MM.1S (cell line): ENCODE results near the gene CASS4.

Experiments used
- DNase-seq: peaks from one replicate; pipeline ENCODE4 v3.0.0-alpha.2; 2015
- H2AFZ ChIP-seq: fragments of 300-600 bp; sonication (generic); 2 replicates; pipeline ENCODE4 v1.6.0; 2016; ENCODE audit warnings: antibody characterized with exemption, low read length
- H3F3A ChIP-seq: fragments of 300-600 bp; sonication (generic); 2 replicates; pipeline ENCODE4 v1.6.1; 2016; ENCODE audit warnings: mild to moderate bottlenecking, antibody characterized with exemption, low read length, moderate library complexity, mixed read lengths; ENCODE audit not compliant: insufficient read depth
- H3K27ac ChIP-seq: fragments of 300-600 bp; sonication (generic); 2 replicates; pipeline ENCODE4 v1.5.1; 2016; ENCODE audit warnings: mild to moderate bottlenecking, low read length
- H3K27me3 ChIP-seq: fragments of 300-600 bp; sonication (generic); replicated peaks from 2 replicates; pipeline ENCODE4 v1.6.0; 2016; ENCODE audit warnings: low read length; ENCODE audit not compliant: insufficient read depth
- H3K36me3 ChIP-seq: fragments of 300-600 bp; sonication (generic); replicated peaks from 2 replicates; pipeline ENCODE4 v1.6.1; 2016; ENCODE audit warnings: mild to moderate bottlenecking, low read length, mixed read lengths; ENCODE audit not compliant: insufficient read depth
- H3K4me1 ChIP-seq: fragments of 300-600 bp; sonication (generic); 2 replicates; pipeline ENCODE4 v1.6.1; 2016; ENCODE audit warnings: low read length, mixed read lengths
- H3K4me2 ChIP-seq: fragments of 300-600 bp; sonication (generic); 2 replicates; pipeline ENCODE4 v1.6.0; 2016; ENCODE audit warnings: low read depth, low read length
- H3K4me3 ChIP-seq: fragments of 300-600 bp; sonication (generic); 2 replicates; pipeline ENCODE4 v1.5.1; 2016; ENCODE audit warnings: low read length, mixed read lengths
- H3K79me2 ChIP-seq: fragments of 300-600 bp; sonication (generic); 2 replicates; pipeline ENCODE4 v1.6.1; 2016; ENCODE audit warnings: mixed run types, low read length, mixed read lengths
- H3K9ac ChIP-seq: fragments of 300-600 bp; sonication (generic); 2 replicates; pipeline ENCODE4 v1.6.1; 2016; ENCODE audit warnings: low read length, mixed read lengths
- H3K9me2 ChIP-seq: fragments of 300-600 bp; sonication (generic); replicated peaks from 2 replicates; pipeline ENCODE4 v1.6.1; 2016; ENCODE audit warnings: mild to moderate bottlenecking, low read length, mixed read lengths; ENCODE audit not compliant: insufficient read depth
- H3K9me3 ChIP-seq: fragments of 300-600 bp; sonication (generic); replicated peaks from 2 replicates; pipeline ENCODE4 v1.6.1; 2016; ENCODE audit warnings: mild to moderate bottlenecking, low read length, mixed read lengths; ENCODE audit not compliant: insufficient read depth
- H4K20me1 ChIP-seq: fragments of 300-600 bp; sonication (generic); 2 replicates; pipeline ENCODE4 v1.6.1; 2016; ENCODE audit warnings: mild to moderate bottlenecking, low read length, moderate library complexity, mixed read lengths; ENCODE audit not compliant: insufficient read depth
- CTCF ChIP-seq: fragments of 300-600 bp; sonication (generic); IDR thresholded peaks from 2 replicates; pipeline ENCODE4 v1.5.1; 2016; ENCODE audit warnings: antibody characterized with exemption, low read length, mixed read lengths
- EZH2 ChIP-seq: fragments of 300-600 bp; sonication (generic); optimal IDR thresholded peaks from 2 replicates; pipeline ENCODE3; 2017; ENCODE audit warnings: low read depth, mild to moderate bottlenecking, antibody characterized with exemption, low read length, mixed read lengths
- EZH2phosphoT487 ChIP-seq: fragments of 300-600 bp; sonication (generic); IDR thresholded peaks from 2 replicates; pipeline ENCODE4 v1.6.1; 2018; ENCODE audit warnings: antibody characterized with exemption, low read length

Gene CASS4

GRCh38 chr20:56368351-56369134 lies 43.5 kb upstream of the CASS4 start:
- no peaks in the 10 kb centered on the region for H3K4me1 ChIP-seq
- H3K36me3 ChIP-seq, result no peaks in the 10 kb centered on the region; the same call in 1 of the 2 replicates
- H3F3A ChIP-seq, result 0 out of 2 replicates have a peak, but pooled peaks cover 3% of the 10 kb centered on the region
- no peaks in the 10 kb centered on the region for H3K9me2 ChIP-seq
- no peak for DNase-seq
- no peaks in the 10 kb centered on the region for H3K9me3 ChIP-seq
- H3K27me3 ChIP-seq, result no peaks in the 10 kb centered on the region
- H3K27ac ChIP-seq, result no peak overlapping the region
- TF ChIP-seq EZH2 (no peak), CTCF (no peak), EZH2phosphoT487 (no peak)
- H3K4me2 ChIP-seq, result no peak overlapping the region
- peaks cover 9% of the 10 kb centered on the region; the same call in 1 of the 2 replicates for H3K79me2 ChIP-seq
- H2AFZ ChIP-seq, result no peak overlapping the region
- no peak overlapping the region for H3K4me3 ChIP-seq
- H3K9ac ChIP-seq, result no peak overlapping the region
- no peaks in the 10 kb centered on the region for H4K20me1 ChIP-seq

GRCh38 chr20:56369179-56369578 lies 42.9 kb upstream of the CASS4 start:
- no peaks in the 10 kb centered on the region for H3K9me2 ChIP-seq
- no peak overlapping the region for H2AFZ ChIP-seq
- no peak overlapping the region for H3K4me2 ChIP-seq
- H3F3A ChIP-seq, result 0 out of 2 replicates have a peak, but pooled peaks cover 3% of the 10 kb centered on the region
- H3K4me3 ChIP-seq, result no peak overlapping the region
- TF ChIP-seq CTCF (no peak), EZH2phosphoT487 (no peak), EZH2 (no peak)
- H3K79me2 ChIP-seq, result peaks cover 14% of the 10 kb centered on the region
- no peak overlapping the region for H3K9ac ChIP-seq
- H3K27ac ChIP-seq, result no peak overlapping the region
- no peaks in the 10 kb centered on the region for H3K27me3 ChIP-seq
- DNase-seq, result no peak
- H3K36me3 ChIP-seq, result peaks cover 6% of the 10 kb centered on the region; the same call in 1 of the 2 replicates
- no peaks in the 10 kb centered on the region for H4K20me1 ChIP-seq
- no peaks in the 10 kb centered on the region for H3K9me3 ChIP-seq
- H3K4me1 ChIP-seq, result no peaks in the 10 kb centered on the region

- no peaks in the 10 kb centered on the region for H3K4me1 ChIP-seq
These were observed 40.1 kb upstream of the CASS4 start for GRCh38 chr20:56371977-56372376.

GRCh38 chr20:56372850-56373249 lies 39.2 kb upstream of the CASS4 start:
- no peaks in the 10 kb centered on the region for H3K9me2 ChIP-seq
- H3K9me3 ChIP-seq, result no peaks in the 10 kb centered on the region
- H3K4me2 ChIP-seq, result no peak overlapping the region
- no peak overlapping the region for H3K4me3 ChIP-seq
- no peak for DNase-seq
- H2AFZ ChIP-seq, result no peak overlapping the region
- no peaks in the 10 kb centered on the region for H3K27me3 ChIP-seq
- 0 out of 2 replicates have a peak, but pooled peaks cover 3% of the 10 kb centered on the region for H3F3A ChIP-seq
- no peaks in the 10 kb centered on the region for H4K20me1 ChIP-seq
- no peaks in the 10 kb centered on the region for H3K4me1 ChIP-seq
- no peak for TF ChIP-seq CTCF
- no peak for TF ChIP-seq EZH2
- TF ChIP-seq EZH2phosphoT487, result no peak
- H3K79me2 ChIP-seq, result peaks cover 45% of the 10 kb centered on the region
- H3K9ac ChIP-seq, result no peak overlapping the region
- peaks cover 13% of the 10 kb centered on the region for H3K36me3 ChIP-seq
- H3K27ac ChIP-seq, result no peak overlapping the region

More at GRCh38 chr20:56371977-56372376, 40.1 kb upstream of the CASS4 start:
- H3K4me3 ChIP-seq, result no peak overlapping the region
- no peaks in the 10 kb centered on the region for H3K27me3 ChIP-seq
- peaks cover 37% of the 10 kb centered on the region for H3K79me2 ChIP-seq
- no peak for TF ChIP-seq EZH2
- H3K4me2 ChIP-seq, result no peak overlapping the region
- no peak overlapping the region for H3K9ac ChIP-seq
- H3K36me3 ChIP-seq, result peaks cover 12% of the 10 kb centered on the region; the same call in 1 of the 2 replicates
- 0 out of 2 replicates have a peak, but pooled peaks cover 3% of the 10 kb centered on the region for H3F3A ChIP-seq
- H4K20me1 ChIP-seq, result no peaks in the 10 kb centered on the region
- DNase-seq, result no peak
- no peaks in the 10 kb centered on the region for H3K9me2 ChIP-seq
- H3K27ac ChIP-seq, result no peak overlapping the region
- H2AFZ ChIP-seq, result no peak overlapping the region
- no peaks in the 10 kb centered on the region for H3K9me3 ChIP-seq
